Measurements from ENCODE around the gene CADM4. TPM values are rescaled to one million over a fixed set of nuclear protein-coding genes. Genes with fewer than 3 reads are reported as not detected.
"Not testable (repeated sequence)": the region's sequence is repeated elsewhere in the genome, so short reads cannot be mapped to it uniquely, and the experiment has no call there.

Gene CADM4
- total RNA-seq, 2 donors from 2014 or later: 10.1 to 13.7 TPM

- ATAC-seq: peak; percentile 96 to 97
- intact Hi-C loops (cut with DNase I): loop anchor here in 1 of 2 donors (1.0 kb wide), 1 partner anchor 23 kb away; the partner anchor contains the start of genes IRGQ and ZNF576
Observed at GRCh38 chr19:43619262-43620060, 20.2 kb downstream of the CADM4 start, which contains the start of gene ZNF428. ZNF428 (minus strand) TSS chr19:43619629; CDS start chr19:43614304, 5,325 bp downstream.

DNA sequence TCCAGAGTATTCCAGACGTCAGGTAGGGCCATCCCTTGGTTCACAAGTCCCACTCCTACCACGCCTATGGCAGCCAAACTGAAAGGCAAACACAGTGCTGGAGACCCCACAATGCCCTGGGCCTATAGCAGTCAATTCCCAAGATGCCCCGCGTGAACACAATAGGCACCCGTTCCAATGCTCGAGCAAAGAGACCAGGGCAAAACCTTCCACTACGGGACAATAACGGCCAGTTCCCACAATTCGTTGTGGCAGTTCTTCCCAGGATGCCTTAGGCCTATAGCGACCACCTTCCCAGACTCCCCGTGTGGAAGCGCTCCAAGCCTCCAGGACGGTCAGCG, 20.8 kb downstream of the CADM4 start:
- DNase-seq (no peak), ATAC-seq (peak; percentile 20 to 34)
- intact Hi-C loops (cut with DNase I): loop anchor here in 1 of 2 donors (1.0 kb wide), 1 partner anchor 23 kb away; the partner anchor contains the start of genes IRGQ and ZNF576

More at GRCh38 chr19:43619262-43620060, 20.2 kb downstream of the CADM4 start, which contains the start of gene ZNF428:
- peak; percentile 88 for DNase-seq

DNA sequence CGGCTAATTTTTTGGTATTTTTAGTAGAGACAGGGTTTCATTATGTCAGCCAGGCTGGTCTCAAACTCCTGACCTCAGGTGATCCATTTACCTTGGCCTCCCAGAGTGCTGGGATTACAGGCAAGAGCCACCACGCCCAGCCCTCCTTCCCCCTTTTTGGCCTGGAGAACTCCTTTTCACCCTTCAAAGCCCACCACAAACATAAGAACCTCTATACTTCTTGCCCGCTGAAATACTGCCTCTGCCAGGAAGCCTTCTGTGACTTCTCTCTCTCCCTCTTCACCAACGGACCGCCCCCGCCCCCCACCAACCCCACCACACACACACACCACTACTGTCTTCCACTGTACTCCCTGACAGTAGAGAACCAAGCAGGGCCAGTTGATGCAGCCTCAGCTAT, 22.7 kb downstream of the CADM4 start:
- ATAC-seq (no peak), DNase-seq (no peak)
- intact Hi-C loops (cut with DNase I): no loop called here

DNA sequence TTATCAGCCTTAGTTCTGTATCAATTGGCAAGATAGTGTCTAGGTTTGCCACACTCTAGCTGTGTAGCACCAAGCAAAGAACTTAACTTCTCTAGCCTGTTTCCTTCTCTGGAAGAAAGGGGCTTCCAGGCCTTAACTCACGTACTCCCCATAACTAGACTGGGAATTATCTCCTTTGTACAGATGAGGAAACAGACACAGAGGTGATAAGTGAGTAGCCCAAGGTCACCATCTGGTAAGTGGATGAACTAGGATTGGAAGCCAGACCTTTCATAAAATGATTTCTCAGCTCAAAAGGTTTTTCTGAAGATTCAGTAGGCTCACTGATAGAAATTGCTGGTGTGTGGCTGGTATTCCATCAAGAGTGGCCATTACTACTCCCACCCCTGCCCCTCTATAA, 23.3 kb downstream of the CADM4 start:
- ATAC-seq (no peak), DNase-seq (no peak)
- intact Hi-C loops (cut with DNase I): no loop called here

GRCh38 chr19:43612374-43612773, 27.3 kb downstream of the CADM4 start:
- intact Hi-C loops (cut with DNase I): no loop called here
- ATAC-seq (peak in 1 of 2 donors; percentile 15), DNase-seq (no peak)

DNA sequence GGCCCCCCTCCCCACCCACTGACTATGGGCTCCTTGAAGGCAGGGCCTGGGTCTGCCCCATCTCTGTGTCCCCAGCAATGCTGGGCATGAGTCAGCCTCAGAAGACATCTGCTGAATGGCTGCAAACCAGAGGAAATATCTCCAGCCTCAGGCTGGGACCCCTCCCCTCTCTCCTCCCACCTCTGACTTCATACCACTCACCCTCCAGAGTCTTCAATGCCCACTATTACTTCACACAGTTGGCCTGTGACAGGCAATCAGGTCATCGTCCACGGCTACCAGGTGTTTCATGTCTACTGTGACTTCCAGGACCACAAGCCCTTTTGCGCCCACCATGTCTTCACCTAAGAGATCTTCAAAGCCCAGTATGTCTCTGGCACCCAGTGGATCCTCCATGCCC, 27.9 kb downstream of the CADM4 start, which contains the start of gene SRRM5:
Gene SRRM5 (plus strand): TSS at position 301 of the 400 bp plus-strand sequence. CDS start 34 bp downstream, at position 335.
- intact Hi-C loops (cut with DNase I): no loop called here
- ATAC-seq (no peak), DNase-seq (no peak)

- DNase-seq (no peak), ATAC-seq (no peak)
- intact Hi-C loops (cut with DNase I): no loop called here
Observed at GRCh38 chr19:43610493-43610892, 29.2 kb downstream of the CADM4 start.

DNA sequence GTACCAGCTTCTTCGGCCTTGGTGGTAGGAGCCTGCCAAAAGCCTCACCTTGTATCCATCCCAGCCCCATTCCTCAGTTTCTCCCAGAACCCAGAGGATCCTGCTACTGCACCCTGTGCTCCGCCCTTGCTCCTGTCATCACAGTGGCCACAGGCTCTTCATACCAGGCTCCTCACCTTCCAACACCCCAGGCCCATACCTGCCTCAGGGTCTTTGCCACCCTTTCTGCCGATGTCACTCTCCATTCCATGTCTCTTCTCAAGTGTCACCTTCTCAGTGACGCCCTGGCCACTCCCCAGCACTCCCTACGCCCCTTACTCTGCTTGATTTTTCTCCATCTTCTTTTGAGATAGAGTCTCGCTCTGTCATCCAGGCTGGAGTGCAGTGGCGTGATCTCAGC, 29.8 kb downstream of the CADM4 start:
- DNase-seq (no peak), ATAC-seq (no peak)
- intact Hi-C loops (cut with DNase I): no loop called here

GRCh38 chr19:43607238-43608205, 32.1 kb downstream of the CADM4 start:
- ATAC-seq: peak in 1 of 2 donors; percentile 14
- intact Hi-C loops (cut with DNase I): no loop called here
- no peak for DNase-seq

DNA sequence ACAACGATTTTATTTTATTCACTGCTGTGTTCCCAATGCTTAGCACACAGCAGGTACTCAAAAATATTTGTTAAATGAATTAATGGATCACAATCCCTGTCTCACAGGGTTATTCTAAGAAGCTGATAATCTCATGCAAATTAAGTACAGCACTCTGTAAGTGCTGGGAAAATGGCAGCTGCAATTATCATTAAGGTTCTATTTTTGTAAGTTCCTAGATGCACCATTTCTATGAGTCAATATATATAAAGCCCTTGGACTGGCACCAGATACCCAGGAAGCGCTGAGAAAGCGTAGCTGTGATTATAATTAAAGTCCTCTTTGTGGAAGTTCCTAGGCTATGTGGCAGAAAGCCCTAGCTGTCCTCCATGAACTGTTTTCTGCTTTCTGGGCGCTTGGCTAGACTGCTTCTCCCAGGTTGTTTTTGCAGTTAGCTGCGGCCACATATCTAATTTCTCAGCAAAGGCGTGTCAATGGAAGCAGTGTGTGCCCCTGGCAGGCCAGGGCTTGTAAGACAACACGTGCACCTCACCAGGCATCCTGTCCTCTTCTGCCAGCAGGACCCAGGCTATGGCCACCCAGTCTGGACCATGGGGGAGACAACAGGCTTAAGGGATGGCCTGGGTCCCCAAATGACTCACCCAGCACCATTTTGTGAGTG, 33.0 kb downstream of the CADM4 start:
- ATAC-seq (no peak), DNase-seq (no peak)
- intact Hi-C loops (cut with DNase I): no loop called here

DNA sequence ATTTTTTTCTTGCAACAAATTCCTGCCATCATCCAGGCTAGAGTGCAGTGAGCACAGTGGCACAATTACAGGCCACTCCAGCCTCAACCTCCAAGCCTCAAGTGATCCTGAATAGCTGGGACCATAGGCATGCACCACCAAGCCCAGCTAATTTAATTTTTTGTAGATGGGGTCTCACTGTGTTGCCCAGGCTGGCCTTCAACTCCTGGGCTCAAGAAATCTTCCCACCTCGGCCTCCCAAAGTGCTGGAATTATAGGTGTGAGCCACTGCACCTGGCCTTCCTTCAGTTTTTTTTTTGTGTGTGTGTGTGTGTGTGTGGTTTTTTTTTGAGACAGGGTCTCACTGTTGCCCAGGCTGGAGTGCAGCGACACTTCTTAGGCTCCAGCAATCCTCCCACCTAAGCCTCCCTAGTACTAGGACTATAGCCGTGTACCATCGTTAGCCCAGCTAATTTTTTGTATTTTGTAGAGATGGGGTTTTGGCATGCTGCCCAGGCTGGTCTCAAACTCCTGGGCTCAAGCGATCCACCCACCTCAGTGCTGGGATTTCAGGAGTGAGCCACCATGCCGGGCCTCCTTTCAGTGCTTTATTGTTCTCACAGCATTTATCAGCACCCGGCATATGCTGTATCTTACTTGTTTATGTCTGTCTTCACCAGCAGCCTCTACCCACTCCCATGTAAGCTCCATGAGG, 33.6 kb downstream of the CADM4 start:
- DNase-seq: no peak
- intact Hi-C loops (cut with DNase I): no loop called here
- no peak for ATAC-seq

- DNase-seq; ATAC-seq; intact Hi-C loops (cut with DNase I): not testable (repeated sequence)
Observed at GRCh38 chr19:43600326-43600725, 39.3 kb downstream of the CADM4 start.

DNA sequence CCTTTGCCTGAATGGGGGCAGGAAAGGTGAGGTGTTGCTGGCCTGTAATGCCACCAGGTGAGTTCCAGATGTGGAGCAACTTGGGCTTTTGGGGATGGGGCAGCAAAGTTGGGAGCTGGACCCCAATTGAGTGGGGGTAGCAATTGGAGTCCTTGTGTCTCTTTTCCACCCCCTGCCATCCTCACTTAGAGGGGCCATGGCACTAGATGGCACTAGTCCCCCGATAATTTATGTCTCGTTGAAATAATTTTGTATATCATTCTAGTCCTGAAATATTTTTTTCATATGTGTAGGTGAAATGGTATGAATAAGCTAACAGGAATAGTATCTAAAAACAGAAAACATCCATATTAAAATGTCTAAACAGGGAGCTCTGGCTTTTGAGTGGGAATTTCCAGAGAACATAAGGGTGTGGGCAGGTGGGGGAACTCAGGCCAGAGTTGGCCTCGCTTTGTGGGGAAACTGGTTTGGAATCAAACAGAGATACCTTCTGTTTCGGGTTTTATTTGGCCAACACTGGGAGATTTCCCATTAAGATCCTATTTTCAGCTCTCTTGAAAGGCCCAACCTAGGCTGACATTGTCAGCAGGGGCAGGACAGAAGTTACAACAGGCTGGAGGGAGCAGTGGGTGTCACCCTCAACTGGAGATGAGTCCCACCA, 39.9 kb downstream of the CADM4 start:
- intact Hi-C loops (cut with DNase I): no loop called here
- DNase-seq (no peak), ATAC-seq (no peak)

- ATAC-seq (no peak), DNase-seq (no peak)
- intact Hi-C loops (cut with DNase I): no loop called here
Observed at GRCh38 chr19:43598445-43599240, 41.0 kb downstream of the CADM4 start.

GRCh38 chr19:43597876-43598275, 41.8 kb downstream of the CADM4 start:
- no peak for DNase-seq
- intact Hi-C loops (cut with DNase I): no loop called here

DNA sequence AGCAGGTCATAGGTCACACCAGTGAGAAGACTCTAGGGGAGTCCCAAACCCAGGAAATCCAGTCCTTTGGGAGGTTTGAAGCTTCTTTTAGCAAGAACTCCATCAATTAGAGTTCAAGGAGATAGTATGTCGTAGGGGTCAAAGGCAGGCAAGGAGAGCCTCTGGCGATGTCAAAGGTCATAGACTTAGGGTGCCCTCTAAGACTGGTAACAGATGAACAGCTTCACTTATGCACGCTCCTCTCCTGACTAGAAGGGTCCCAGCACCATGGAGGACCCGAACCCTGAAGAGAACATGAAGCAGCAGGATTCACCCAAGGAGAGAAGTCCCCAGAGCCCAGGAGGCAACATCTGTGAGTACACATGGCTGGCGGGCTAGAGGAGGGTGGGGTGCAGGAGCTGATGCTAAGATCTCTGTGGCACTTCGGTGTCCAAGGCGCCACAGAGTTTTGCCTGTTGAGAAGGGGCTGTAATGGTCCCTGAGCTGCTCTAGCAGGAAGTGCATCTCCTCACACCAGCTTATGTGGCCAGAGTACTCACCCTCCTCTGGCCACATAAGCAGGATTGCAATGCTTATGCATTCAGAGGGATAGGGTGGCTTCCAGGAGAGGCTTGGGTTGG, 42.7 kb downstream of the CADM4 start:
- intact Hi-C loops (cut with DNase I): loop anchor here in 1 of 2 donors (1.0 kb wide), 2 partner anchors 22 kb away; partner anchors contain the start of genes PINLYP, XRCC1 and ZNF428
- ATAC-seq (no peak), DNase-seq (no peak)

More at GRCh38 chr19:43597876-43598275, 41.8 kb downstream of the CADM4 start:
- no peak for ATAC-seq

Data from left cardiac atrium (tissue), 4 donors.